ENCODE results near the gene EHBP1L1.
A peak's percentile ranks its signal among the peaks of the same experiment; 100 is the strongest.

EHBP1L1 gene

DNA sequence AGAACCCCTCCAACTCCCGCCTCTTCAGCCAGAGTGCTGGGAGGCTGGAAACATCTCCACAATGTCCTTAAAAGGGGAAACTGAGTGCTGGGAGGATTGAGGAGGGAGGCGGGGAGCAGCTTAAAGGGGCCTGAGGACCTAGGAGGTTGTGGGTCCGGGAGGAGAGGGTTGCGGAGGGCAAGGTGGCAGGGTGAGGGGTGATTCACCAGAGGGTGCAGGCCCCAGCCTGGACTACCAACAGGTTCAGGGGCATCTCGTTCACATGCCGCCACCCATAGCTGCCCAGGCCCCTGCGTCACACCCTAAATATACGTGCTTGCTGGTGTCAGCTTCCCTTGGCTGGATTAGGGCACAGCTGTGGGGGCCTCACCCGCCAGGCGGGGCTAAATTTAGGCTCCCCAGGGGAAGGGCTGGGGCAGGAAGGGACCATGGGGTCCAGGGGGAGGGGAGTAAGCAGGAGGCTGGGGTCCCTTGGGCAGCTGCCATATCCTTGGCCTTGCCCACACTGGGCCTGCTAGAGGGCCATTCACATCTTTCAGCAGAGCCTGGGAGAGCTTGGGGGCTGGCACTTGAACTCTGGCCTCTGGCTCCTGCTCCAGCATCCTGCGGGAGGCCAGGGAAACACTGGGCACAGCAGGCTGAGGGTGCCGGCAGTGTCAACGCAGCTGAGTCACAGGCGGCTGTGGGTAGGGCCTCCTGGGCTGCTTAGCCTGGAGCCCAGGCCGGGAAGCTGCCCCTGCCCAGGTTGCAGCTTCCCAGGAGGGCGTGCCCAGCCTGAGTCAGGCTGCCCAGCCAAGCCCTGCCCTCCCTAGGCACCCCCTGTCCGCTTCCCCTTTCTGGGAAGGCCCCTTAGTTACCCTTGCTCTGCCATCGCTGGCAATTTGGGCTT is 1.3 kb downstream of the EHBP1L1 start:
- peaks cover 52% of the 10 kb centered on the region for H3K4me1 ChIP-seq (ENCODE audit: insufficient read depth, low read length)
- peak overlapping the region; percentile 92 for H3K9ac ChIP-seq (ENCODE audit: low read depth, low read length)
- H3K27ac ChIP-seq (ENCODE audit: low read length) = peak overlapping the region; percentile 75
- no peak for TF ChIP-seq EZH2 (IDR thresholded peaks at IDR 0.05; ENCODE audit: borderline replicate concordance, low read depth, low read length, severe bottlenecking)
- TF ChIP-seq, protein P1, sequence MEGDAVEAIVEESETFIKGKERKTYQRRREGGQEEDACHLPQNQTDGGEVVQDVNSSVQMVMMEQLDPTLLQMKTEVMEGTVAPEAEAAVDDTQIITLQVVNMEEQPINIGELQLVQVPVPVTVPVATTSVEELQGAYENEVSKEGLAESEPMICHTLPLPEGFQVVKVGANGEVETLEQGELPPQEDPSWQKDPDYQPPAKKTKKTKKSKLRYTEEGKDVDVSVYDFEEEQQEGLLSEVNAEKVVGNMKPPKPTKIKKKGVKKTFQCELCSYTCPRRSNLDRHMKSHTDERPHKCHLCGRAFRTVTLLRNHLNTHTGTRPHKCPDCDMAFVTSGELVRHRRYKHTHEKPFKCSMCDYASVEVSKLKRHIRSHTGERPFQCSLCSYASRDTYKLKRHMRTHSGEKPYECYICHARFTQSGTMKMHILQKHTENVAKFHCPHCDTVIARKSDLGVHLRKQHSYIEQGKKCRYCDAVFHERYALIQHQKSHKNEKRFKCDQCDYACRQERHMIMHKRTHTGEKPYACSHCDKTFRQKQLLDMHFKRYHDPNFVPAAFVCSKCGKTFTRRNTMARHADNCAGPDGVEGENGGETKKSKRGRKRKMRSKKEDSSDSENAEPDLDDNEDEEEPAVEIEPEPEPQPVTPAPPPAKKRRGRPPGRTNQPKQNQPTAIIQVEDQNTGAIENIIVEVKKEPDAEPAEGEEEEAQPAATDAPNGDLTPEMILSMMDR (IDR thresholded peaks at IDR 0.05; ENCODE audit: borderline replicate concordance, extremely low read depth, low read length, poor library complexity, severe bottlenecking) = no peak
- H2AFZ ChIP-seq (ENCODE audit: low read depth, low read length) = no peak overlapping the region
- H3K27me3 ChIP-seq (ENCODE audit: insufficient read depth, low read length, poor library complexity) = no peaks in the 10 kb centered on the region
- H3K4me3 ChIP-seq (ENCODE audit: low read depth in 1 of 2, low read length in 2 of 2) = peak overlapping the region; percentile 57 to 77; a peak in 3 of 4 replicates
- no peak for DNase-seq
- no peaks in the 10 kb centered on the region for H3K9me3 ChIP-seq (ENCODE audit: insufficient read depth, low read length, severe bottlenecking)
- H3K79me2 ChIP-seq (ENCODE audit: insufficient read depth, low read length) = peaks cover 33% of the 10 kb centered on the region
- H3K4me2 ChIP-seq (ENCODE audit: insufficient read depth, low read length) = peak overlapping the region; percentile 99
- H3K36me3 ChIP-seq (ENCODE audit: insufficient read depth, low read length) = peaks cover 46% of the 10 kb centered on the region
- peaks cover 27% of the 10 kb centered on the region for H4K20me1 ChIP-seq (ENCODE audit: insufficient read depth, low read length)
- ATAC-seq (ENCODE audit: insufficient read depth, low read depth) = no peak

DNA sequence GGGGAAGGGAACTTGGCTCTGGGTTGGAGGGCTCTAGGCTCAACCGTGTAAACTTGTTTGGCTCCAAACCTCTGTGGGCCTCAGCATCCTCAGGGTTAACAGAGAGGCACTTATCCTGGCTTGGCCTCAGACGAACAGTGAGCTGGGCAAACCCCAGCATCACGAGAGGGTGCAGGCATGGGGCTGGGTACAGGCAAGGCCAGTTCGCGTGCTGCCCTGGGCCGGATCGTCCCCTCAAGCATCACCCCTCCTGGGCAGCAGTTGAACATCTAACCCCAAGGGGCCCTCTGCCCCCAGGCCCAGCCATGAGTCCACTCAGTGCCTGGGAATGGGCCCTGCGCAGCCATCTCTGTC is 1.9 kb downstream of the EHBP1L1 start:
- no peak for DNase-seq
- Histone ChIP-seq H3K36me3 (ENCODE audit: insufficient read depth, low read length) (peaks cover 46% of the 10 kb centered on the region), H4K20me1 (ENCODE audit: insufficient read depth, low read length) (peaks cover 27% of the 10 kb centered on the region), H3K27me3 (ENCODE audit: insufficient read depth, low read length, poor library complexity) (no peaks in the 10 kb centered on the region), H3K9ac (ENCODE audit: low read depth, low read length) (peak overlapping the region; percentile 92; the same call in 1 of the 2 replicates), H3K4me3 (ENCODE audit: low read depth in 1 of 2, low read length in 2 of 2) (no peak overlapping the region), H3K4me1 (ENCODE audit: insufficient read depth, low read length) (peaks cover 50% of the 10 kb centered on the region), H3K27ac (ENCODE audit: low read length) (peak overlapping the region; percentile 75; the same call in 1 of the 2 replicates), H2AFZ (ENCODE audit: low read depth, low read length) (no peak overlapping the region), H3K9me3 (ENCODE audit: insufficient read depth, low read length, severe bottlenecking) (no peaks in the 10 kb centered on the region), H3K79me2 (ENCODE audit: insufficient read depth, low read length) (peaks cover 29% of the 10 kb centered on the region), H3K4me2 (ENCODE audit: insufficient read depth, low read length) (peak overlapping the region; percentile 99)
- ATAC-seq (ENCODE audit: insufficient read depth, low read depth) = no peak
- TF ChIP-seq, protein P1 (IDR thresholded peaks at IDR 0.05; ENCODE audit: borderline replicate concordance, extremely low read depth, low read length, poor library complexity, severe bottlenecking) = no peak
- TF ChIP-seq EZH2 (IDR thresholded peaks at IDR 0.05; ENCODE audit: borderline replicate concordance, low read depth, low read length, severe bottlenecking) = no peak

DNA sequence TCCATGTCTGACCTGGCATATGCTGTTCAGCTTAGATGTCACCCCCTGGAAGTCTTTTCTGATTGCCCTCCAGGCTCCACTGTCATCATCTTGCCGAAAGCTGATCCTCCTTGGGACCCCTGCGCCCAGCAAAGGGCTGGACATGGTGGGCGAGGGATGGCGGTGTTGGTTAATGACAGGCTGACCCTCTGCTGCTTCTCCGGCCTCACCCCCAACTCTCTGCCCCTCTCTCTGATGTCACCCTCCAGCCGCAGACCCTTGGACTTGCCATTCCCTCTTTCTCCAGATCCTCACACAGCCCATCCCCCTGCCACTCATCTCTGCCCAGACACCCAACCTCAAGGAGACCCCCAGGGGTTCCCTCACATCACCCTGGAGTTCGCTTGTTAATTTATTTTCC is 2.3 kb downstream of the EHBP1L1 start:
- peak overlapping the region; percentile 13; the same call in 1 of the 2 replicates for H3K9ac ChIP-seq (ENCODE audit: low read depth, low read length)
- peaks cover 25% of the 10 kb centered on the region for H3K79me2 ChIP-seq (ENCODE audit: insufficient read depth, low read length)
- peaks cover 23% of the 10 kb centered on the region for H4K20me1 ChIP-seq (ENCODE audit: insufficient read depth, low read length)
- TF ChIP-seq EZH2 (IDR thresholded peaks at IDR 0.05; ENCODE audit: borderline replicate concordance, low read depth, low read length, severe bottlenecking) = no peak
- TF ChIP-seq, protein P1 (IDR thresholded peaks at IDR 0.05; ENCODE audit: borderline replicate concordance, extremely low read depth, low read length, poor library complexity, severe bottlenecking) = no peak
- H3K4me2 ChIP-seq (ENCODE audit: insufficient read depth, low read length) = 0 out of 2 replicates have a peak overlapping the region, but pooled peaks have one; percentile 99
- DNase-seq (no peak), ATAC-seq (ENCODE audit: insufficient read depth, low read depth) (no peak)
- H3K27ac ChIP-seq (ENCODE audit: low read length) = peak overlapping the region; percentile 75; the same call in 1 of the 2 replicates
- no peaks in the 10 kb centered on the region for H3K27me3 ChIP-seq (ENCODE audit: insufficient read depth, low read length, poor library complexity)
- H3K36me3 ChIP-seq (ENCODE audit: insufficient read depth, low read length) = peaks cover 46% of the 10 kb centered on the region
- H3K9me3 ChIP-seq (ENCODE audit: insufficient read depth, low read length, severe bottlenecking) = no peaks in the 10 kb centered on the region
- H2AFZ ChIP-seq (ENCODE audit: low read depth, low read length) = no peak overlapping the region
- H3K4me3 ChIP-seq (ENCODE audit: low read depth in 1 of 2, low read length in 2 of 2) = no peak overlapping the region
- H3K4me1 ChIP-seq (ENCODE audit: insufficient read depth, low read length) = peaks cover 46% of the 10 kb centered on the region

Measured in DND-41 (cell line).